NCI-H1436 (cell line): Measurements from ENCODE around the gene MC3R.
"Not testable (repeated sequence)": the region's sequence is repeated elsewhere in the genome, so short reads cannot be mapped to it uniquely, and the experiment has no call there.

Experiments used
- DNase-seq: peaks from one replicate; lab custom pipeline; 2025; lab: John Stamatoyannopoulos, UW

Gene MC3R

DNA sequence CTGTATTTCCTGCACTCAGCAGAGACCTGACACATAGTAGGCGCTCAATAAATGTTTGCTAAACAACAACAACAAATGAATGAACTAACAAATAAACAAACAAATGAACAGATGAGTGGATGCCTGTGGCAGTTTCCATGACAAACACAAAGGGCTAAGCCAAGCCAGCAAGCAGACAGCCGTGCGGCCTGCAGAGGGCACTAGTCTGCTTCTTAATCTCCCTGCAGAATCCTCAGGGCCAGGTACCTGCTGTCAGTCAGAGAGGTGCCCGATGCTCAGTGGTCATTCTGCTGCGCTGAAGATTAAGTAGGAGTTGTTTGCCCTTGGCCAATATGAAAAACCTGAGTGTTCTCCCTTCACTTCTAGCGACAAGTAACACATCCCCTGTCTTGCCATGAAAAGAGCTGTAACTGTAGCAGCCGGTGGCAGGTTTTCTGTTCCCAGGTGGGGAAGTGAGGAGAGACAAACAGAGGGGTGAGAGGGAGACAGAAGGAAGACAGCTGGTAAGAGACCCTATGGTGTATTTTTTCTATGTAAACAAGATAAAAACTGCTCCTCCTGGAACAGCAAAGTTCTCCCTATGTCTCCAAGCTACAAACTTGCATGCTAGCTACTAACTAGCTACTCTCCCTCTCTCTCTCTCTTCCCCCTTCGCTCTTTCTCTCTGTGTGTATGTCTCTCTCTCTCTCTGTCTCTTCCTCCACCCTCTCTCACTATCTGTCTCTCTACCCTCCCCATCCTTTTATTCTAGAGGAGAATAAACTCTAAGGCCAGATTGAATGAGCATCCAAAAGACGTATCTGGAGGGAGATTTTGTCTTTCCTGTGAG is at the start of gene MC3R:
TSS of gene MC3R (plus strand) at position 779 of the 829 bp plus-strand sequence. CDS start 112 bp downstream, outside the sequence.
- DNase-seq, result peak; percentile 43

DNA sequence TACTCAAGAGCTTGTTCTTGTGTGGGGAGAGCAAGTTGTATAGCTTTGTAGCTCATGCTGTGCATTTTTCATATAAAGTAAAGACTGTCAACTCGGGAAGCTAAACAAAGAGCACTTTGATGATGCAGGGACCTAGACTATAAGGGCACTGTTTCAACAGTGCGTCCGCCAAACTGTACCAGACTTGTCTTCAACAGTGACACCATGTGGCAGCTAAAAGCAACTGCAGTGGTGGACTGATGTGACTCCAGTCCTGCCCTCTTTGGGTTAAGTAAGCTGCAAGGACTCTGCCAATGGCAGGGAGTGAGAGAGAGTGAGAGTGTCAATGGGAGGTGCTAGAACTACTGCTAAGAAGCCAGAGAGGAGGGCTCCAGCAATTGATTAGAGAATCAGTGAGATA is 48.1 kb upstream of the MC3R start:
- no peak for DNase-seq

DNA sequence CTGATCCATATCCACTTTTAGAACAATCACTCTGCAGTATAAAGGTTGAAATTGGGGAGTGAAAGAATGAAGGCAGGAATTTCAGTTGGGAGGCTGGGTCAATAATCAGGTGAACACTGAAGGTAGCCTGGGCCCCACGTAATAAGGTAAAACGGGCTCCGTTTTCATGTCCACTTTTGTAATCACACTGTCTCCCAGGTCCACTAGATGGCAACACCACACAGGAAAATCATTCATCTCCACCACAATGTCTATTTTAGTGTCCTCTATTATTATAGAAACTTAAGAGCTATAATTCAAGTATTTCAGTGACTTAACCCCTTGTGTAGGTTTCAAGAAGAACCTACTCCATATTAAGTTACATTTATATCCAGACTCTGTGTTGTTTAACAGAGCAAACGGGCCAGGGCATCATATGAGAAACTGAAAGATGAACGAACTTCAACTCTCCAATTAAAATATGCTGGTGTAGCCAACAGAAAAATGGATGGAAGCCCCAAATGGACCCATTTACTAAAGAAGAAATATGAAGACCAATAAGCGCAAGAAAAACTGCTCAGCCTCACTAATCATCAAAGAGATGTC is 45.9 kb upstream of the MC3R start:
- DNase-seq, result no peak

DNA sequence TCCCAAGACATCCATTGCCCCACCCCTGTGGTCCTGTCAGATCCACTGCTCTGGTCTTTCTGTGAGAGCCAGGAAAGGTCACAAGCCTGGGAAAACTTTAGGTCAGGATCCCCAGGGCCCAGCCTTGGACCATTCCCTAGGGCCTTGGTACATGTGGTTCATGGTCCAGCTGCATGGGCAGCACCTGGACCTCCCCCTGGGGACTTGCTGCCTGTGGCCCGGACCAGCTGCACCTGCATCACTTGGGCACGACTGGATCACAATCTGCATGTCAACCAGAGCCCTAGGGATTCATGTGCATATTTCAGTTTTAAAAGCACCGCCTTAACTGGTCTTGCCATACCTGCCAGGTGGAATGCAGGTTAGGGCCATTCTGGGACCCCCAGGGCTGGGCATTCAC is 44.3 kb upstream of the MC3R start:
- no peak for DNase-seq

DNA sequence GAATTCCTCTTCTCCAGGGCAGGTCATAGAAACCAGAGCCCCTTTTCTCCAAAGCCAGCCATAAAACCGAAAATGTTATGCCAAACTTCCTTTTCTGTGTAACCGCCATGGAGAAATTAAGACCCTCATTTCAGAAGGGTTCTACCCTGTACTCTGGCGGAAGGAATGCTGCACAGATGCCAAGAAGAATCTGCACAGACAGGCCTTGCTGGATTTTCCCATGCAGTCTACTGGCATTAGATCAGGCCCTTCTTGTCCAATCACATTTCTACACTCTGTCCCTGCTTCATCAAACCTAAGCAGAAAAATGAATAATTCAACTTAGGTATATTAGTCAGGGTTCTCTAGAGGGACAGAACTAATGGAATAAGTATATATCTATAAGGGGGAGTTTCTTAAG is 43.2 kb upstream of the MC3R start:
- no peak for DNase-seq

DNA sequence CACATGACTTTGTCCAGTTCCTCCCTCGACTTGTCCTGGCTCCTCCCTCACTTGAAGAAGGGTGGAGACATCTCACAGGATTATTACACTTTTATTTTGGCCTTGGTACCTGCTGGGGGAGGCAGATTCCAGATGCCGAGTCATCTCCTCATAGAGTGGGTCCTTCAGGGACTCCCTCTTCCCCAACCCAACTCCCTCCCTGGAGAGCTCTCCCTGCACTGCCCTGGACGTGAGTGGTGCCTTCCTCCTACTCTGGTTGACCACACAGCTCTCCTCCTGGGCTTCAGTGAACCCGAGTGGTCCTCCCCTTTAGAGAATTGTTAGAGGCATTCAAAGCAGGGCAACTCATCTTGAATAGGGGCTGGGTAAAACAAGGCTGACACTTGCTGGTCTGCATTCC is 40.9 kb upstream of the MC3R start:
- no peak for DNase-seq

DNA sequence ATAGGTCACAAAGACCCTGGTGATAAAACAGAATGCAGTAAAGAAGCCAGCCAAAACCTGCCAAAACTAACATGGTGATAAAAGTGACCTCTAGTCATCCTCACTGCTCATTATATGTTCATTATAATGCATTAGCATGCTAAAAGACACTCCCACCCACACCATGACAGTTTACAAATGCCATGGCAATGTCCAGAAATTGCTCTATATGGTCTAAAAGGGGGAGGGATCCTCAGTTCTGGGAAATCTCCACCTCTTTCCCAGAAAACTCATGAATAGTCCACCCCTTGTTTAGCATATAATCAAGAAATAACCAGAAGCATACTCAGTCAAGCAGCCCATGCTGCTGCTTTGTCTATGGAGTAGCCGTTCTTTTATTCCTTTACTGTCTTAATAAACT is 40.4 kb upstream of the MC3R start:
- DNase-seq, result no peak

DNA sequence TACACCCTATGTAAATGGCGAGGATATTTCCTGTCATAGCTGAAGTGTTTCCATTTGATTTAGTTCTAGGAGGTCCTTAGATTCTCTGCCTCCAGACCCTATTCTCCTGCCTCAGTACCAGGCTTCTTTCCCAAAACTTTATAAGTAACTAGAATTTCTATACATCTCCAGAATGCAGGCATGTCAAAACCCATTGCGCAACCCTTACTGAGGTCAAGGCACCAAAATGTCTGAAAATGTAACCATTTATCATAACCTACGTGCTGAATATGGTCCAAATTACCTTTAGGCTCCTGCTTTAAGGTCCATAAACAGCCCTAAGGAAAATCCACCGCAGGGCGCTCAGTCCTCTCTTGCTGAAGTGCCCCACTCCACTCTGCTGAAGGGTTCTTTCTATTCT is 37.5 kb upstream of the MC3R start:
- DNase-seq, result no peak

DNA sequence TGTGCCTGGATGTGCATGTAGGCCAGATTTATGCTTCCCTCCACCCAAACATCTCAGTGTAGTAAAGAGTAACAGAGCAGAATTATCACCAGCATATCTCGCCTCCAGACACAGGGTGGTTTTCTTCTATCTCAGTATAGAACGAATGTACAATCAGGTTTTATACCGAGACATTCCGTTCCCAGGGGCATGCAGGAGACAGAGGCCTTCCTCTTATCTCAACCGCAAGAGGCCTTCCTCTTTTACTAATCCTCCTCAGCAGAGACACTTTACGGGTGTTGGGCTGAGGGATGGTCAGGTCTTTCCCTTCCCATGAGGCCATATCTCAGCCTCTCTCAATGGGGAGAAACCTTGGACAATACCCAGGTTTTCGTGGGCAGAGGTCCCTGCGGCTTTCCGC is 36.4 kb upstream of the MC3R start:
- DNase-seq, result no peak

DNA sequence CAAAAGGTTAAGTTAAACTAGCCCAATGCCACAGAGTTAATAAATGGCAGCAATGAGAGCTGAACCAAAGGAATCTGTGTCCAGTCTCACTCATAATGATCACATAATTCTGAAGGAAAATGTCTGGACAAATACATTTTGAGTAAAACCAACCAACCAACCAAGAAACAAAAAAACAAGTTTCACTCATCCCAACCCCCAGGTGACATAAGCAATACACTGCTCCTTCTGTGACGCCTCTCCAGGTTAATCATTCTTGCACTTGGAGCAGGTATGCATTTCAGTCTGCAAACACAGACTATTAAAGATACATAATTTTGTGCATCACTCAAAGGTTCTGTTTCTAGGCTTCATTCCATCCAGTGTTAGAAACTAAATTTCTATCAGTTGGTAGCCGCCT is 35.2 kb upstream of the MC3R start:
- no peak for DNase-seq

DNA sequence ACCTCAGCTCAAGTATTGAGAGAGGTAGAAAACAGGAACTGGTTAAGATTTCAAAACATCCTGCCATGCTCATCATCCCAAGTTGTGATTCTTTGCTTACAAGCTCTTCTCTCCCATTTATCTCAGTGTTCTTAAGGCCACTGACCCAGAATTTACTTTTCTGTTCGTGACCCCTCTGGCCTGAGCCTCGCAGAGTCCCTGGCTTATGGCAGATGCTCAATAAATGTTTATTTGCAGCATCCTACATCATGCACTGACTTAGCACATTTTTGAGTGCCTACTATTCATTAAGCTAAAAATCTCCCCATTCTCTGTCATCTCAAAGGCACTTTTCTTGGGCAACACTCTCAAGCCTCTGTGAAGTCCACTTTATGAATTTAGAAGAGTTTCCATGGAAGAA is 33.4 kb upstream of the MC3R start:
- DNase-seq, result no peak

DNA sequence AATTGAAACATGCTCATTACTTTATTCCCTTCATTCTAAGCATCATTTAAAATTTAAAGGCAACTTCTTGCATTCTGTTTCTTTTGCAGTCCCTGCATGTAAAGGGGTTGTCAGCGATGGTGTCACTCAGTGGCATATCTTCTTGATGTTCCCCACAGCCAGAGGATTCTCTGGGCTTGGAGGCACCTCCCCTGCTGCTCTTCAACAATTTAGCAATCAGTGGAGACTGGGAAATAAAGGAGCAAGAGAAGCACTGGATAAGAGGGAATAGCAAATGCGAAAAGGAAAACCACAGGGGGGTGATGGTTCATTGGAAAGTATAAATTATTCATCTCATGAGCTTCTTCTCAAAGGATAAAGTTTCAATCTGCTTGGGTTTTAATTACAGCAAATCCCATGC is 30.7 kb upstream of the MC3R start:
- no peak for DNase-seq

DNA sequence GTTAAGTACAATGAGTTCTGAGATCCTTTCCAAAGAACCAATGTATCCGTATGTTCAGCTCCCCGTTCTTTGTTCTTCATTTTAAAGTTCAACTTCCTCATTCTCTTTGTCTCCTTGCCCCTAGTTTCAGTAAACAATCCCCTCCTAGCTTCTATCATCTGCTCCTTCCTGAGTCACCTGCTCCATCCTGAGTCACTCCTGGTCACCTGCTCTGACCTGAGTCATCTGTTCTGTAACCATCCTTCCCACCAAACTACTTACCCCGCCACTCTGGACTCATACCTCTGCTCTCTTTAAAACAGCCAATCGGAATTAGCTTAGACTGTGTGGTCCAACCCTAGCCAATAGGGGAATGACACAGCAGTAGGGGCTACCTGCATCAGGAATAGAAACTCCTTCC is 27.3 kb upstream of the MC3R start:
- not testable (repeated sequence) for DNase-seq

DNA sequence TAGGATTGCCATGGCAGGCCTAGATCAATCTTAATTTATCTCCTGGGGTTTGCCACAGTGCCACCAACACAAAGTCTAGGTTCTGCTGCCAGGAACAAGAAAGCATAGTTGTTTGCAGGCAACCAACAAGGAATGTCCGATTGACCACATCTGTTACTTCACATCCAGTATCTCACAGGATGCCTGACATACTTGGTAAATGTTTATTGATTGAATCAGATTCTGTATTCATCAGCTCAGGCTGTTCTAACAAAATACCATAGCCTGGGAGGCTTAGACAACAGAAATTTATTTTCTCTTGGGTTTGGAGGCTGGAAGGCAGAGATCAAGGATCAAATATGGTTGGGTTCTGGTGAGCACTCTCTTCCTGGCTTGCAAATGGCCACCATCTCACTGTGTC is 26.3 kb upstream of the MC3R start:
- DNase-seq, result no peak

DNA sequence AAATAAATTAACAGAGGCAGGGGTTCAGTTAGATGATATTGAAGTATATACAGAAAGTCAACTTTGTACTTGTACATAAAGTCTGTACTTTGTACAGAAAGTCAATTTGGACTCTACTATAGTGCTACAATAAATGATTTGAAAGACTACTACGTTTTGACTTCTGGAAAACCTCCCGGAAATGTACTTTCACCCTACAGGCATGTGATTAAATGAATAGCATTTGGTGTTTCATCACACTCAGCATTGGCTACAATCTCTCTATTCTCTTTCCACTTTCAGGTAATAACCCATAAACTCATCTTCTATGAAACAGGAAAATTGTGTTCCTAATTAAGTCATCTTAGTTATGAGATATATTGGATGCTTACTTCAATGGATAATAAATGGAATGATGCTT is 25.6 kb upstream of the MC3R start:
- no peak for DNase-seq

DNA sequence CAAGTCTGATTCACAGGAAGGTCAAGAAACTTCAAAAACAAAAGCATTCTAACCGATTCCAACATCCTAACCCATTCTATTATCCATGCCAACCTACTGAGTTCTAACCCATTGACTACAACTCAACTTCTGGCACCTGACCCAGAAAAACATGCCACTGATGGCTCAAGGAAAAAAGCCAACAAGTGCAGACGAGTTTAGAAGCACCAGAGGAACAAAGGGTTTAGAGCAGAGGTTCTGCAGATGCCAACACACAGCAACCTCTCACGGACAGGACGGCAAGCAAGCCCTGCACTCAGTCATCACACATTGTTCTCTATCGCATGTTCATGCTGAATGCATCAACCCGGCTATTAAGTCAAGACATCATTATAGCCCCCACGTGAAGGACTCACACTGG is 25.2 kb upstream of the MC3R start:
- DNase-seq, result no peak

DNA sequence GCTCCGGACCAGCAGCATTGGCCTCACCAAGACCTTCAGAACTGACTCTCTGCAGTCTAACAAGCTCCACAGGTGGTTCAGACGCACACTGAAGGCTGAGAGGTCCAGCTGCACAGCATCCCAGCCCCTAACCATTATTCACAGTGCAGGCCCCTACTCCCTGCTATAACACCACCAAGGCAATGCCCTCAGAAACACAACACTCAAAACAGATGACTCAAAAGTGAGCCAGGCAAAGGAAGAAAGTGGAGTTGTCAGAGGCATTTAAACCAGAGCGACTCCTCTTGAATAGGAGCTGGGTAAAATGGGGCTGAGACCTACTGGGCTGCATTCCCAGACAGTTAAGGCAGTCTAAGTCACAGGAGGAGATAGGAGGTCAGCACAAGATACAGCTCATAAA is 20.5 kb upstream of the MC3R start:
- DNase-seq, result no peak

DNA sequence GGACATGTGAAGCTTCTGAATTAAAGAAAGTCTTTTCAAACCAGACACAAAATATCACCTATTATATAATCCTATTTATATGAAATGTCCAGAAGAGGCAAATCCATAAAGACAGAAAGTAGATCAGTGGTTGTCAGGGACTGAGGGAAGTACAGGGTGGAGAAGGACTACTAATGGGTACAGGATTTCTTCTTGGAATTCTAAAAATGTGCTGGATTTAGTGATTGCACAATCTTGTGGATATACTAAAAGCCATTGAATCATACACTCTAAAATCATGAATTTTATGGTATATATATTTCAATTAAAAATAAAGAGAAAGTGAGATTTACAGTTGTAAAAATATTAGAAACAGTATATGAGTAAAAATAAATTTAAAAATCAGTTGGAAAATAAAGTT is 18.7 kb upstream of the MC3R start:
- no peak for DNase-seq

DNA sequence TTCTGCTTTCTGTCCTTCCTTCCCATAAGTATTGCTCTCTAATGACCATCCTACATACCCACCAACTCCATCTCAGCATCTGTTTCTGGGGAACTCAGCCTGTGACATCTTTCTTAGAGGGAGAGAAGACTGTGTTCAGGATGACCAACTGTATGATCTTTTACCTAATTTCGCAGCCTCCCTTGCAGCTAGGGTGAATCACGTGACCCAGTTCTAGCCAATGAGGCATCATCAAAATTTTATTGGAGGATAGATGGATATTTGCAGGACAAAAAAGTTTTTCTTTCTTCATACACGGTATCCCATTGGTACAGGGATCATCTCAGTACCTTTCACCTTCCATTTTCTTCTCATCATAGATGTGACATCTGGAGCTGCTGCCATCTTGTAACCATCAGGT is 14.4 kb upstream of the MC3R start:
- no peak for DNase-seq

DNA sequence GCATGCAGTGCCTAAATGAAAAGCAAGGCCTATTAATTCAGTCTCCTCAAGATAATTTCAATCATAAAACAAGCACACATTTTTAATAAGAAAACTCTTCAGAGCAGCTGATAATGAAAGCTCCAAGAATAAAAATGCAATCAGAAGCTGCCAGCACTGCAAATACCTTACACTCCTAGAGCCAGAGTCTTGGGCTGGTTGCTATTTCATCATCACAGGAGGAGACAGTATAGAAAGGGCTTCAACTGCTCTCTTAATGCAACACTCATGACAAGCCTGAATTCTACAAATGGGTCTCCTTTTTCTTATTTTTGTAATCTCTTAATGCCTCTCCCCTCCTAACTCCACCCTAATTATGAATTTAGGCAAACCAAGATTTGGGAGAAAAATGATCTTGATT is 11.2 kb upstream of the MC3R start:
- no peak for DNase-seq

DNA sequence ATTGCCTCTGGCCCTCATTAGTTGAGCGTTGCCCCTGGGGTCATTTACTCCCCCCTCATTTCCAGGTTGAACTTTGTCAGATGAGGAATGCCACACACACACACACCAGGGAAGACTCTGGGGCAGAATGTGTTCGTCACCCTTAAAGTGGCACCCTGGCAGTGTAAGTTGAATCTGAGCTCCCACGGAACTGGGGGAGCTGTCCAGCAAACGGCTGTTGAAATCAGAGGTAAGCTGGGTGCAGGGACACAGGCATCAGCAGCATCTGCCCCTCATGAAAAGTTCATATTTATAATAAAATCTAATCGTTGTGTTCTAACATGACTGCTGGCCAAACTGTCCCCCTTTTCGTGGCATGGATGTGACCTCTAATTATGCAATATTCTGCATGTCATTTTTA is 4.3 kb upstream of the MC3R start:
- DNase-seq, result no peak

DNA sequence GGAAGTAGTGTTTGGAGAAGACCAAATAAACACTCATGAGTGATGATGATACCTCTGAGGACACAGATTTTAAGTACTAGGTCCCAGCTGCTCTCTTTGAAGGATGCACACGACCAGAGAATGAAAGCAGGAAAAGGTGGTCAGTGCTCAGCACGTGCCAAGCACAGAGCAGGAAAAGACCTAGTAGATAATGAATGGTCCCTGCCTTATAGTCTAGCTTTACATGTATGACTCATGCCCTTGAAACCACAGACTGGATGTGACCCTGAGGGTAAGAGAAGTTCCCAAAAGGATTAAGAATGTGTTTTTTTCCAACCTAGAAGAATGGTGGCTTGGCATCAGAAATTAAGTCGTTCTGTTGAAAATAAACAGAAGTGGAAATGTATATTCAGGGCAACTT is 2.8 kb upstream of the MC3R start:
- no peak for DNase-seq

DNA sequence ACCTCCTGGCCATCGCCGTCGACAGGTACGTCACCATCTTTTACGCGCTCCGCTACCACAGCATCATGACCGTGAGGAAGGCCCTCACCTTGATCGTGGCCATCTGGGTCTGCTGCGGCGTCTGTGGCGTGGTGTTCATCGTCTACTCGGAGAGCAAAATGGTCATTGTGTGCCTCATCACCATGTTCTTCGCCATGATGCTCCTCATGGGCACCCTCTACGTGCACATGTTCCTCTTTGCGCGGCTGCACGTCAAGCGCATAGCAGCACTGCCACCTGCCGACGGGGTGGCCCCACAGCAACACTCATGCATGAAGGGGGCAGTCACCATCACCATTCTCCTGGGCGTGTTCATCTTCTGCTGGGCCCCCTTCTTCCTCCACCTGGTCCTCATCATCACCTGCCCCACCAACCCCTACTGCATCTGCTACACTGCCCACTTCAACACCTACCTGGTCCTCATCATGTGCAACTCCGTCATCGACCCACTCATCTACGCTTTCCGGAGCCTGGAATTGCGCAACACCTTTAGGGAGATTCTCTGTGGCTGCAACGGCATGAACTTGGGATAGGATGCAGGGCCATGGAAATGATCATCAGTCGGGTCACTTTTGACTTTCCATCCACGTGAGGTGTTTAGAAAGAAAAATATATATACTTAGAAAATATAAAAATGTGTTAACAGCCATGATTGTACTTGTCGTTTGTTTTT is 868 bp downstream of the MC3R start:
- DNase-seq, result no peak
